CD14-positive monocyte (primary cell): Measurements from ENCODE around the gene ACVRL1. TPM values are rescaled to one million over a fixed set of nuclear protein-coding genes. Genes with fewer than 3 reads are reported as not detected.

Experiments
- DNase-seq, 3 donors: peaks; one replicate each; pipeline ENCODE4 v3.0.0-alpha.2; 2011 to 2022
- H2AFZ ChIP-seq: 2 replicates; pipeline ENCODE4 v1.6.0; 2012; ENCODE audit warnings: mild to moderate bottlenecking, low read depth, low read length, inconsistent platforms; ENCODE audit not compliant: insufficient read depth, poor library complexity, severe bottlenecking
- H3K27ac ChIP-seq, 2 donors: 1 replicate in 1 of 2; 2 replicates in 1 of 2; pipeline ENCODE4 v1.5.1; 2012 to 2013; ENCODE audit warnings: low read length in 2 of 2, control low read depth in 1 of 2, inconsistent platforms in 1 of 2, low read depth in 1 of 2, mild to moderate bottlenecking in 1 of 2
- H3K27me3 ChIP-seq, 2 donors: one replicate each; pipeline versions ENCODE4 v1.6.0 to v1.6.1; 2011 to 2013; ENCODE audit warnings: low read length in 2 of 2; ENCODE audit not compliant: control insufficient read depth in 2 of 2, insufficient read depth in 2 of 2
- H3K36me3 ChIP-seq, 2 donors: replicated peaks in 1 of 2; 1 replicate in 1 of 2; 2 replicates in 1 of 2; pipeline versions ENCODE4 v1.5.1 to v1.6.1; 2012 to 2013; ENCODE audit warnings: low read length in 2 of 2, control low read depth in 1 of 2, inconsistent platforms in 1 of 2, mild to moderate bottlenecking in 1 of 2; ENCODE audit not compliant: insufficient read depth in 2 of 2, control insufficient read depth in 1 of 2
- H3K4me1 ChIP-seq, 2 donors: 1 replicate in 1 of 2; 2 replicates in 1 of 2; pipeline versions ENCODE4 v1.5.1 to v1.6.1; 2012 to 2013; ENCODE audit warnings: low read length in 2 of 2, control low read depth in 1 of 2, inconsistent platforms in 1 of 2, mild to moderate bottlenecking in 1 of 2, moderate library complexity in 1 of 2; ENCODE audit not compliant: insufficient read depth in 2 of 2, control insufficient read depth in 1 of 2
- H3K4me2 ChIP-seq: replicated peaks from 2 replicates; pipeline ENCODE3; 2012; ENCODE audit warnings: low read length, moderate library complexity, mild to moderate bottlenecking; ENCODE audit not compliant: poor library complexity, severe bottlenecking; ENCODE audit errors: extremely low read depth
- H3K4me3 ChIP-seq, 3 experiments: fragments of 200-600 bp in 1 of 3; sonication (generic) in 1 of 3; replicated peaks in 1 of 3; 1 replicate in 2 of 3; 2 replicates in 1 of 3; pipeline ENCODE4 v1.5.1; 2011 to 2013; ENCODE audit warnings: low read length in 3 of 3, mild to moderate bottlenecking in 3 of 3, control low read depth in 2 of 3, low read depth in 2 of 3, inconsistent platforms in 1 of 3, moderate library complexity in 1 of 3
- H3K79me2 ChIP-seq: 2 replicates; pipeline ENCODE4 v1.6.0; 2012; ENCODE audit warnings: mild to moderate bottlenecking, control low read depth, inconsistent platforms, low read length, moderate library complexity; ENCODE audit not compliant: insufficient read depth
- H3K9ac ChIP-seq: 2 replicates; pipeline ENCODE4 v1.6.0; 2017; ENCODE audit warnings: low read length, mild to moderate bottlenecking; ENCODE audit not compliant: insufficient read depth, poor library complexity, severe bottlenecking
- H3K9me3 ChIP-seq, 2 donors: replicated peaks in 1 of 2; 1 replicate in 1 of 2; 2 replicates in 1 of 2; pipeline versions ENCODE4 v1.5.1 to v1.6.1; 2012 to 2013; ENCODE audit warnings: low read length in 2 of 2, control low read depth in 1 of 2; ENCODE audit not compliant: control insufficient read depth in 1 of 2, insufficient read depth in 1 of 2
- H4K20me1 ChIP-seq: 2 replicates; pipeline ENCODE4 v1.6.0; 2012; ENCODE audit warnings: mild to moderate bottlenecking, low read length, control low read depth, moderate library complexity; ENCODE audit not compliant: insufficient read depth
- H3K27ac Mint-ChIP-seq, 7 donors: one replicate each; pipeline ENCODE4 v1.8.0; 2020; ENCODE audit warnings: mild to moderate bottlenecking in 7 of 7, mixed read lengths in 7 of 7, moderate library complexity in 6 of 7, inconsistent platforms in 2 of 7
- H3K27me3 Mint-ChIP-seq, 3 donors: one replicate each; pipeline ENCODE4 v1.8.0; 2021 to 2022; ENCODE audit warnings: low read depth in 3 of 3, mild to moderate bottlenecking in 3 of 3, mixed read lengths in 3 of 3, moderate library complexity in 3 of 3, inconsistent platforms in 1 of 3
- H3K36me3 Mint-ChIP-seq, 2 donors: one replicate each; pipeline ENCODE4 v1.8.0; 2020; ENCODE audit warnings: mixed read lengths in 2 of 2, inconsistent platforms in 1 of 2, mild to moderate bottlenecking in 1 of 2
- H3K4me1 Mint-ChIP-seq: one replicate; pipeline ENCODE4 v1.8.0; 2020; ENCODE audit warnings: mild to moderate bottlenecking, mixed read lengths
- H3K4me3 Mint-ChIP-seq, 2 donors: one replicate each; pipeline ENCODE4 v1.8.0; 2020; ENCODE audit warnings: mild to moderate bottlenecking in 2 of 2, mixed read lengths in 2 of 2, moderate library complexity in 1 of 2
- H3K9me3 Mint-ChIP-seq, 7 donors: one replicate each; pipeline ENCODE4 v1.8.0; 2020 to 2022; ENCODE audit warnings: mixed read lengths in 7 of 7, mild to moderate bottlenecking in 6 of 7, moderate library complexity in 6 of 7, inconsistent platforms in 2 of 7
- CTCF ChIP-seq: fragments of 200-600 bp; IDR thresholded peaks from one replicate; pipeline ENCODE4 v1.8.0; 2022; ENCODE audit warnings: antibody characterized with exemption, mild to moderate bottlenecking
- WGBS: methylation state at CpG from one replicate; pipeline ENCODE4 v1.1.5; 2013; ENCODE audit warnings: missing lambda C conversion rate; ENCODE audit not compliant: insufficient coverage; 5-methylcytosine and 5-hydroxymethylcytosine counted together
- intact Hi-C, 2 donors: fragments of 100-400 bp; cut with micrococcal nuclease; formaldehyde crosslinking; loops; one replicate each; pipeline versions ENCODE4 v1.15.0 to v1.15.1; 2023
- polyA plus RNA-seq, 3 donors: library from polyadenylated mRNA; depleted of rRNA in 1 of 3; unstranded in 2 of 3; stranded (reverse) in 1 of 3; fragments of 300-500 nt in 2 of 3; fragments of >200 nt in 1 of 3; fragmentation: Illumina TruSeq in 2 of 3; gene quantifications; 1 replicate in 2 of 3; 2 replicates in 1 of 3; pipeline ENCODE4 v1.2.3, GENCODE V29; 2012 to 2021

The ACVRL1 gene
- polyA plus RNA-seq, 3 donors = 1.5 to 3.6 (median 2.0) TPM

GRCh38 chr12:51969643-51970042 lies 62.3 kb downstream of the ACVRL1 start:
- intact Hi-C loops = loop anchor here in 1 of 2 donors (2.0 kb wide), 1 partner anchor 15 kb away; no protein-coding TSS in a partner anchor
- H3K9ac ChIP-seq = no peak overlapping the region
- no peak overlapping the region for H3K4me3 ChIP-seq
- no peak overlapping the region for H2AFZ ChIP-seq
- H3K27ac Mint-ChIP-seq = peak overlapping the region in 2 of 7 donors; percentile 93 to 95
- H3K9me3 ChIP-seq = no peaks in the 10 kb centered on the region
- peaks cover 0 to 8% of the 10 kb centered on the region in 2 donors for H3K36me3 ChIP-seq
- H4K20me1 ChIP-seq = peaks cover 27% of the 10 kb centered on the region
- peaks cover 51 to 59% of the 10 kb centered on the region in 2 donors for H3K4me1 ChIP-seq
- TF ChIP-seq CTCF = no peak
- WGBS = 92% methylated on average over 2 of the region's 2 CpGs
- H3K27me3 Mint-ChIP-seq = peaks cover 0 to 2% (median 0%) of the 10 kb centered on the region in 3 donors
- peaks cover 28 to 32% of the 10 kb centered on the region in 2 donors for H3K36me3 Mint-ChIP-seq
- peaks cover 63% of the 10 kb centered on the region for H3K4me1 Mint-ChIP-seq
- no peak overlapping the region for H3K27ac ChIP-seq
- H3K4me2 ChIP-seq = no peak overlapping the region
- no peaks in the 10 kb centered on the region for H3K27me3 ChIP-seq
- H3K79me2 ChIP-seq = peaks cover 92% of the 10 kb centered on the region
- no peaks in the 10 kb centered on the region for H3K9me3 Mint-ChIP-seq
- no peak for DNase-seq
- no peak overlapping the region for H3K4me3 Mint-ChIP-seq

- Histone ChIP-seq H3K9ac (peak overlapping the region; percentile 61), H3K27me3 (no peaks in the 10 kb centered on the region), H2AFZ (no peak overlapping the region), H3K4me3 (peak overlapping the region in 1 of 3 experiments; percentile 73), H3K4me2 (peak overlapping the region; percentile 84), H3K9me3 (no peaks in the 10 kb centered on the region), H3K4me1 (peaks cover 66 to 73% of the 10 kb centered on the region in 2 donors), H3K36me3 (peaks cover 0 to 16% of the 10 kb centered on the region in 2 donors), H4K20me1 (peaks cover 15% of the 10 kb centered on the region), H3K79me2 (peaks cover 92% of the 10 kb centered on the region), H3K27ac (peak overlapping the region; percentile 55 to 97)
- peak; percentile 73 for TF ChIP-seq CTCF
- Mint-ChIP-seq H3K36me3 (peaks cover 31 to 36% of the 10 kb centered on the region in 2 donors), H3K4me3 (peak overlapping the region; percentile 6 to 62), H3K27ac (peak overlapping the region; percentile 87 to 97 (median 97)), H3K4me1 (peaks cover 76% of the 10 kb centered on the region), H3K27me3 (peaks cover 0 to 2% (median 0%) of the 10 kb centered on the region in 3 donors), H3K9me3 (no peaks in the 10 kb centered on the region)
- intact Hi-C loops = no loop called here
- WGBS = no CpG with 5 or more reads among the region's 13 CpGs
- DNase-seq = peak in 2 of 3 donors; percentile 33 to 44
These were observed 63.8 kb downstream of the ACVRL1 start for GRCh38 chr12:51970904-51971646.
